Kidney glomerular epithelial cell (primary cell): Measurements from ENCODE around the gene SLITRK4.
A peak's percentile ranks its signal among the peaks of the same experiment; 100 is the strongest.

Experiments used
- DNase-seq: peaks from one replicate; lab custom pipeline; 2025; lab: John Stamatoyannopoulos, UW

The SLITRK4 gene

GRCh38 chrX:143635915-143636314, at the start of gene SLITRK4:
SLITRK4 (minus strand) TSS chrX:143636101; CDS start chrX:143631108, 4,993 bp downstream.
- peak; percentile 24 for DNase-seq

- DNase-seq, result no peak
Measured at GRCh38 chrX:143683486-143683885, 47.6 kb upstream of the SLITRK4 start.

- no peak for DNase-seq
Measured at GRCh38 chrX:143674926-143675325, 39.0 kb upstream of the SLITRK4 start.

GRCh38 chrX:143669395-143669794, 33.5 kb upstream of the SLITRK4 start:
- no peak for DNase-seq

- no peak for DNase-seq
Measured at GRCh38 chrX:143664302-143664701, 28.4 kb upstream of the SLITRK4 start.

GRCh38 chrX:143663755-143664154, 27.9 kb upstream of the SLITRK4 start:
- DNase-seq, result no peak

- no peak for DNase-seq
Measured at GRCh38 chrX:143661286-143661685, 25.4 kb upstream of the SLITRK4 start.

- DNase-seq, result no peak
Measured at GRCh38 chrX:143648705-143649104, 12.8 kb upstream of the SLITRK4 start.

- no peak for DNase-seq
Measured at GRCh38 chrX:143642426-143642825, 6.5 kb upstream of the SLITRK4 start.

GRCh38 chrX:143636831-143637230, 930 bp upstream of the SLITRK4 start:
- no peak for DNase-seq

GRCh38 chrX:143634663-143635455, 1.0 kb downstream of the SLITRK4 start:
- DNase-seq, result peak; percentile 7

- no peak for DNase-seq
Measured at GRCh38 chrX:143634309-143634662, 1.6 kb downstream of the SLITRK4 start.

GRCh38 chrX:143633461-143634308, 2.2 kb downstream of the SLITRK4 start:
- no peak for DNase-seq

- no peak for DNase-seq
Measured at GRCh38 chrX:143632625-143633410, 3.1 kb downstream of the SLITRK4 start.

GRCh38 chrX:143623657-143624056, 12.2 kb downstream of the SLITRK4 start:
- DNase-seq, result no peak

- DNase-seq, result no peak
Measured at GRCh38 chrX:143621276-143621675, 14.6 kb downstream of the SLITRK4 start.

- DNase-seq, result no peak
Measured at GRCh38 chrX:143615851-143616250, 20.1 kb downstream of the SLITRK4 start.

- DNase-seq, result no peak
Measured at GRCh38 chrX:143601809-143602208, 34.1 kb downstream of the SLITRK4 start.

GRCh38 chrX:143581240-143581639, 54.7 kb downstream of the SLITRK4 start:
- no peak for DNase-seq

GRCh38 chrX:143580266-143580665, 55.6 kb downstream of the SLITRK4 start:
- DNase-seq, result peak; percentile 4
